GM19023 (cell line): Measurements from ENCODE around the gene RAB11FIP4.

Experiments
- ATAC-seq: cut with Tn5 transposase; IDR thresholded peaks from one replicate; pipeline ENCODE4 v1.9.1; 2021; ENCODE audit warnings: mild to moderate bottlenecking, moderate library complexity; ENCODE audit not compliant: unreplicated experiment

Gene RAB11FIP4

GRCh38 chr17:31405890-31406371 lies 14.5 kb downstream of the RAB11FIP4 start:
- ATAC-seq = no peak

DNA sequence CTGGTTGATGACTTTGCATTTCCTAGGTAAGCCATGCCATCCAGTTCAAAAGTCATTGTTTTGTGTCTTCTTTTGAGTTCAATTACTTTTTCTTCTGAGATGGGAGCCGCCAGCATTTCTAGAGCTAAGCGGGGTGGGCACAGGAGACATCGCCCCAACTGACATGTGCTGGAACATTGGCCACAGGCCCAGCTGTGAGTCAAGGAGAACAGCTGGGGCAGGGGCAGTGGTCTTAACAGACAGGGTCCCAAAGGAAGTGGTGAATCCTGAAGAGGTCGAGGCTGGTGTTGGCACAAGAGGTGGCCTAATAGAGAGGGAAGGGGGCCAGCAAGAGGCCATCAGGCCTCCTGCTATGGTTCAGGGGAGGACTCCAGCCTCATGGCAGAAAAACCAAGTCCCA lies 17.1 kb downstream of the RAB11FIP4 start:
- ATAC-seq = no peak

DNA sequence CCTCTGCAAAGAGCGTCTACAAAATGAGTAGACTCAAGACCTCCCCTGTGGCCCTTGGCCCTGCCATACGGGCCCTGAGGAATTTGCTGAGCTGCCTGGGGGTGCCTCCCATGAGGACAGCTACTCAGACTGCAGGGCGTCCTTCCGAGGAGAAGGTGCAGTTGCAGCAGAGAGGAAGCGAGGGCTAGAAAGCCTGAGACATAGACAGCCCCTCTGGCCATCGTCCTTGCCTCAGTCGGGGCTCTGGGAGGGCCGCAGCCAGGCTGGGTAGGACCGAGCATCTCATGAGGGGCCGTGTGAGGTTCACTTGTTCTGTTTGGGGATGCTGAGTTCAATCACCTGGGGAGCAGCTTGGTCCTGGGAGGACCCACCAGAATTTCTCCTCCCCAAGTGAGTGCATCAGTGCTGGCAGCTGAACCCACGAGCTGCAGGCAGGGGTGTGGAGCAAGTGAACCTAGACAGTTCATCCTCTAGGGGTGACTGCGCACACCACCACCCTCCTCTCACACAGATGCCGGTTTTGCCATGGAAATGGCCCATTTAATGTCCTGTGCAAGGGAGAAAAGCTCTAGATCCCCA lies 20.3 kb downstream of the RAB11FIP4 start:
- no peak for ATAC-seq

- no peak for ATAC-seq
These were observed 21.0 kb downstream of the RAB11FIP4 start for GRCh38 chr17:31412511-31412910.

GRCh38 chr17:31413081-31413799 lies 21.8 kb downstream of the RAB11FIP4 start:
- ATAC-seq = no peak

GRCh38 chr17:31413874-31414549 lies 22.5 kb downstream of the RAB11FIP4 start:
- no peak for ATAC-seq

DNA sequence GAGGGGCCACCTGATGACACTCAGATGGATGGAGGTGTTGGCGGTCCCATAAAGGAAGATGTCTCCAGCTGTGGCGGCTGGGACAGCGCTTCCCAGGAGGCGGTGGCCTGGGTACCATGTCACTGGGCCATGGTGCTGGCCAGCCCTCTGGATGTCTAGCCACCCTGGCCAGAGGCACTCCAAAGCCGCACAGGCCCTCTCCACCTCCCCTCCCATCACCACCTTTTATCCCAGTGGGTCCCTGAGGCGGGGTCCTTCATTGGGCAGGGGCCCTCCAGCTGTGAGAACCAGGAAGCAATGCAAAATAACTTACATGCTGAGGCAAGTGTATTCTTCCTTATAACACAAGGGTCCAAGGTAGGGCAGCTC lies 23.1 kb downstream of the RAB11FIP4 start:
- ATAC-seq = no peak

DNA sequence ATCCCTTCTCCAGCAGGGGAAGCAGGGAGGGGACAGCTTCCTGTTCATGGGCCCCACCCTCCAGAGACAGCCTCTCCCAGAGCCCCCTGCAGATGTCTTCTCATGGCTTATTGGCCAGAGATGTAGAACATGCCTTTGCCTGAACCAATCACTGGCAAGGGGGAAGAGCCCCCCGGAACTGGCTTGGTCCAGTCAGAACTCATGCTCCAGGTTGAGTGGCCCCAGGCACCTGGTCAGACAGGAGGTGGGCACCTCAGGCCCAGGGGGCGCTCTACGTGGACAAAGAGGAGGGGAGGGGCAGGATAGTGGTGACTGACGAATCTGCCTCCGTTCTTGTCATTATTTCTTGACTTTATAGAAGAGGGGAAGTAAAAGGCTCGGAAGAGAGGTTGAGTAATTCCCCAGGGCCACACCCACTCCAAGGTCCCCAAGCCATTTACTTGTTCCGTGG lies 23.6 kb downstream of the RAB11FIP4 start:
- ATAC-seq = no peak

DNA sequence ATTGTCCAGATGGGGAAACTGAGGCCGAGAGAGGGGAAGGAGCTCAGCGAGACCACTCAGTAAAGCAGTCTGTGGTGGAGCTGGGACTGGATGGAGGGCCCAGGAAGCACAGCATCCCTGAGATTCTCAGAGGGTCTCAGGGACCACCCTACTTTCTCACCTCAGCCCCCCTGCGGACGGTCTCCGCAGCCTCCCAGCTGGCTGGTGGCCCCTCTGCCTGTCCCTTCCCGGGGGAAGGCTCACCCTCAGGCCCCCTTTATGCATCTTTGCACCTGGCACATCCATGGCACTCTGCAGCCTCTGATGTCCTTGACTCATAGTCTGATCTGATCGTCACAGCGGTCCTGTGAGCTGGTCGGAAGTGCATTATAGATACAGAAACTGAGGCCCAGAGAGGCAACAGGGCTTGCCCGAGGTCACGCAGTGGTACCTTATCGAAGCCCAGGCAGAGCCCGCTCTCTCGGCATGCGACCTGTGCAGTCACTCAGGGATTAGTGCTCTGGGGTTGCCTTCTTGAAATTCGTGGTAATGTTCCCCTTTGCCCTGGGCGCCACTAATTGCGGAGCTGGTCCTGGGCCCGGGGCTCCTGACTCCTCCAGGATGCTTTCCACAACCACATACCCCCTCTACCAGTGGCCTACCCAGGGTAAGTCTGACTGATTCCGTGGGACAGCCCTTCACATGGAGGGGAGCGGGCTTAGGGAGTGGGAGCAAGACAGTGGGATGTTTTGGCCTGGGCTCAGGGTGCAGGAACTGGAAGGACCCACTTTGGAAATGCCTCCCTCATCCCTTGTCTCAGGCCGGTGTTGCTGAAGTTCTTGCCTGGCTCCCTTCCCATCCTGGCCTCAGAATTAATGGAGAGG lies 24.4 kb downstream of the RAB11FIP4 start:
- no peak for ATAC-seq

DNA sequence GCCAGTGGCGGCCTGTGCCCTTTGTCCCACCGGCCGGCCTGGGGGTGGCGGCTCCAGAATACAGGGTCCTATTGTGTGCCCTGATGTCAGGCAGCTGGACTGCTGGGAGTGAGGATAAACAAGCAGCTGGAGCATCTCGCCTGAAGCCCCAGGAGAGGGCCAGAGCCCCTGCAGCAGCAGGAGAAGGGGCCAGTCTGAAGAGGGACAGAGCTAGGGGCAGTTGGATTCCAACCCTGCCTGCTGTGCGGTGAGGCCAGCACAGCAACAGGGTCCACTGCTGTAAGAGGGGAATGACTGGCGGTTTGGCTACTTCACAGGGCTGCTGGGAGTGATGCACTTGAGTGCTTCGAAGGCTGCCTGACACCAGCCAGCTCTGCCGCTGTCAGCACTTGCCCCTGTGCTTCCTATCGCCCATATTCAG lies 25.0 kb downstream of the RAB11FIP4 start:
- no peak for ATAC-seq

DNA sequence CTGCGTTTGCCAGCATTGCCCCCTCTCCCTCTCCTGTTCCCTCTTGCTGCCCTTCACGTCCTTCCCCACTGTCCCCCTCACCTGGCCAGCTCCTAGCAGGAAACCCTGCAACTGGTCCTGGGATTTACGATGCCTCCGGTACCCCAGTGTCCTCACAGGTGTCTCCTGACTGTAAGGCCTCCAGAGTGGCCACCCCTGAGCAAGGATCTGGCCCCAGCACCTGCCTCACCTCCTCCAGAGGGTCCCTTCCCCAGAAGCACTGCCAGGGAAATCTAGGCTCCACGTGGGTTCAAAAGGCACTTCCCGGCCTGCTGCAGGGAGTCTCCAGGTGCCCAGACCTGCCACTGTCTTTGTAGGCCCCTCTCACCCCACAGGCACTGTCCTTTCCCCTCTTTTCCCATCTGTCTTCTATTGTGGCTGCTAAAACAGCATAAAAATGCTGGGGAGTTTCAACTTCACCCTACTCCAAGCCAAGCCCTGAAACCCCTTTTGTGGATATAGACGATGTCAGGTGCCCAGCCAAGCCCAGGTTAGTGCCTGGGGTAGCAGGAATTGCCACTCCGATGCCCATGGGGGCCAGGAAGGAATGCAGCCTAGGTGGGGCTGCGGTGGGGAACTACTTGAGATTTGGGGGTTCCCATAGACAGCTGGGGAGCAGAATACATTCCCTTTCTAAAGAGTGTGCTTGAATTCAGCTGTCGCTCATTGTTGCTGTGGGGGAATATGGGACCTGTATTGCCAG lies 25.7 kb downstream of the RAB11FIP4 start:
- no peak for ATAC-seq

GRCh38 chr17:31418773-31419350 lies 27.4 kb downstream of the RAB11FIP4 start:
- ATAC-seq = no peak

- ATAC-seq = no peak
These were observed 31.0 kb downstream of the RAB11FIP4 start for GRCh38 chr17:31422443-31422842.

DNA sequence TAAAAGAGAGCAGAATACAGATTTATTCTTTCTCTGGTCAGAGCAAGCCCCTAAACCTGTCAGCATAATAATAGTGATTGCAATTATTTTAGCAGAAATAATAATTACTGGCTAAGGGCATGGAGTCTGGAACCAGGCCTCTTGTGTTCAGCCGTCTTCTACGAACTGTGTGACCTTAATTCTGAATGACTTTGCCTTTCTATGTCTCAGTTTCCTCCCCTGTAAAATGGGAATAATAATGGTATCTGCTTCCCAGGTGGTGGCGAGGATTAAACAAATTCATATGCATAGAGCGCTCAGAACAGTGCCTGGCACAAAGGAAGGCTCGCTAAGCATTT lies 33.4 kb downstream of the RAB11FIP4 start:
- no peak for ATAC-seq

GRCh38 chr17:31425282-31426040 lies 34.0 kb downstream of the RAB11FIP4 start:
- ATAC-seq = no peak

- no peak for ATAC-seq
These were observed 36.2 kb downstream of the RAB11FIP4 start for GRCh38 chr17:31427684-31428083.

- ATAC-seq = no peak
These were observed 36.6 kb downstream of the RAB11FIP4 start for GRCh38 chr17:31428111-31428510.

- no peak for ATAC-seq
These were observed 37.0 kb downstream of the RAB11FIP4 start for GRCh38 chr17:31428512-31428911.

DNA sequence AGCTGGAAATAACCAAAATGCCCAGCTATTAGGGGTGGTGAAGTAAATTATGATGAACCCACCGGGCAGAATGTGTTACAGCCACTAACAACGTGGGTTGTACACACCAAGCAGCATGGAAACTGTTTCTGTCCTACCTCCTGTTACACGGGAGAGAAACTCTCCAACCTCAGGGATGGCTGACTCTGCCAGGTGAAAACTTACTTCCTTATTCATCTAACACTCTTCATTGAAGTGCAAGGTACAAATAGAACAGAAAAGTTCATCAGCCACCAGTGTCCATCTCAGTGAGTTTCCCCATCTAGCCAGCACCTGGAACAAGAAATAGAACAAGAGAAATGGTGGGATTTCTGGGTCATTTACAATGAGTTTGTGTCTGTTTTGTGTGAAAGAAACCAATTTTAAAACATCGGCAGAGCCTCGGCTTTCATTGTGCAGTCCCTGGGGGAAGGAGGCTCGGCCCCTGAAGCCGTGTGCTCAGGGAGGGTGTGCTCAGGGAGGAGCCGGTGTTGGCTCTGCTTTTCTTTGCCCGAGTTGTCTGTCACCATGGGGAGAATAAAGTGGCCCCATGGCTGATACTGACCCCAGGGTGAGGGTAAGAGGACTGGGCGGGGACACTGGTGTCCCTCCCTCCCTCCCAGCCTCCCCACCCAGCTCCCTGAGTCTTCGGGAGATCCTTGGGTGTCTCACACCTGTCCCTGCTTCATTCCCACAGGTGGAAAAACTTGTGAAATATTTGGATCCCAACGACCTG lies 39.8 kb downstream of the RAB11FIP4 start:
- ATAC-seq = no peak
